GM23338 (cell line): ENCODE results near the gene CORT. TPM values are rescaled to one million over a fixed set of nuclear protein-coding genes. Genes with fewer than 3 reads are reported as not detected.
A peak's percentile ranks its signal among the peaks of the same experiment; 100 is the strongest.

Experiments used
- ATAC-seq: fragments of 200-7000 bp; cut with Tn5 transposase; 3 replicates; pipeline ENCODE4 v1.9.1; 2020
- DNase-seq: peaks from one replicate; pipeline ENCODE4 v3.0.0-alpha.2; 2015; ENCODE audit warnings: low spot score
- H2AFZ ChIP-seq: fragments of 200-600 bp; sonication (generic); 2 replicates; pipeline ENCODE4 v1.8.0; 2016; ENCODE audit warnings: antibody characterized with exemption, mild to moderate bottlenecking, moderate library complexity
- H3F3A ChIP-seq: fragments of 200-600 bp; sonication (generic); replicated peaks from 2 replicates; pipeline ENCODE4 v1.8.0; 2017; ENCODE audit warnings: antibody characterized with exemption, mixed run types, low read depth
- H3K27ac ChIP-seq: fragments of 200-600 bp; sonication (generic); 2 replicates; pipeline ENCODE4 v1.6.1; 2016; ENCODE audit warnings: low read depth
- H3K27me3 ChIP-seq: fragments of 200-600 bp; sonication (generic); 2 replicates; pipeline ENCODE4 v1.8.0; 2016; ENCODE audit warnings: mild to moderate bottlenecking, mixed run types, moderate library complexity; ENCODE audit not compliant: insufficient read depth
- H3K36me3 ChIP-seq: fragments of 200-600 bp; sonication (generic); 2 replicates; pipeline ENCODE4 v1.8.0; 2016; ENCODE audit warnings: mild to moderate bottlenecking; ENCODE audit not compliant: insufficient read depth
- H3K4me1 ChIP-seq: fragments of 200-600 bp; sonication (generic); 2 replicates; pipeline ENCODE4 v1.8.0; 2016; ENCODE audit warnings: mild to moderate bottlenecking, moderate library complexity; ENCODE audit not compliant: insufficient read depth
- H3K4me2 ChIP-seq: fragments of 200-600 bp; sonication (generic); 2 replicates; pipeline ENCODE4 v1.7.1; 2017; ENCODE audit warnings: mixed run types
- H3K4me3 ChIP-seq: fragments of 200-600 bp; sonication (generic); 2 replicates; pipeline ENCODE4 v1.6.1; 2016; ENCODE audit warnings: mixed run types
- H3K79me2 ChIP-seq: fragments of 200-600 bp; sonication (generic); replicated peaks from 2 replicates; pipeline ENCODE4 v1.8.0; 2017; ENCODE audit warnings: mild to moderate bottlenecking; ENCODE audit not compliant: insufficient read depth
- H3K9me2 ChIP-seq: fragments of 200-600 bp; sonication (generic); 2 replicates; pipeline ENCODE4 v1.8.0; 2017; ENCODE audit not compliant: insufficient read depth
- H4K20me1 ChIP-seq: fragments of 200-600 bp; sonication (generic); replicated peaks from 2 replicates; pipeline ENCODE4 v1.8.0; 2017; ENCODE audit warnings: mild to moderate bottlenecking; ENCODE audit not compliant: insufficient read depth
- H3K27ac Mint-ChIP-seq: 2 replicates; pipeline ENCODE4 v1.8.0; 2020; ENCODE audit warnings: inconsistent platforms, mild to moderate bottlenecking, moderate library complexity, mixed read lengths
- H3K27me3 Mint-ChIP-seq: 3 replicates; pipeline ENCODE4 v1.8.0; 2022; ENCODE audit warnings: low read depth, mild to moderate bottlenecking, moderate library complexity, mixed read lengths, inconsistent platforms; ENCODE audit not compliant: insufficient read depth, poor library complexity
- H3K36me3 Mint-ChIP-seq: 3 replicates; pipeline ENCODE4 v1.8.0; 2021; ENCODE audit warnings: low read depth, mild to moderate bottlenecking, inconsistent platforms, moderate library complexity, mixed read lengths
- H3K4me1 Mint-ChIP-seq: 3 replicates; pipeline ENCODE4 v1.8.0; 2020; ENCODE audit warnings: mild to moderate bottlenecking, inconsistent platforms, mixed read lengths
- H3K4me3 Mint-ChIP-seq: 3 replicates; pipeline ENCODE4 v1.8.0; 2021; ENCODE audit warnings: moderate library complexity, mild to moderate bottlenecking, inconsistent platforms, mixed read lengths
- H3K9me3 Mint-ChIP-seq: 3 replicates; pipeline ENCODE4 v1.8.0; 2020; ENCODE audit warnings: moderate library complexity, mild to moderate bottlenecking, inconsistent platforms, mixed read lengths
- CREB1 ChIP-seq: fragments of 250-450 bp; sonication (Bioruptor Pico); IDR thresholded peaks from 2 replicates; pipeline ENCODE4 v1.5.0; 2020; ENCODE audit warnings: low read depth, mild to moderate bottlenecking, moderate library complexity
- CTCF ChIP-seq, 2 experiments: fragments of 200-600 bp in 1 of 2; sonication (generic) in 1 of 2; conservative IDR thresholded peaks; 2 replicates each; pipeline versions ENCODE4 v1.5.1 to v1.6.1; 2016 to 2017; ENCODE audit warnings: antibody characterized with exemption in 2 of 2, low read depth in 2 of 2, mild to moderate bottlenecking in 2 of 2, moderate library complexity in 1 of 2
- ETS1 ChIP-seq: IDR thresholded peaks from 2 replicates; pipeline ENCODE4 v1.6.1; 2016; ENCODE audit warnings: antibody characterized with exemption
- EZH2phosphoT487 ChIP-seq: fragments of 200-600 bp; sonication (generic); IDR thresholded peaks from one replicate; pipeline ENCODE4 v1.8.1; 2018; ENCODE audit warnings: antibody characterized with exemption; ENCODE audit not compliant: unreplicated experiment
- JUNB ChIP-seq: IDR thresholded peaks from one replicate; pipeline ENCODE4 v1.6.1; 2016; ENCODE audit warnings: antibody characterized with exemption; ENCODE audit not compliant: unreplicated experiment
- NANOG ChIP-seq: IDR thresholded peaks from 2 replicates; pipeline ENCODE4 v1.6.1; 2016; ENCODE audit warnings: antibody characterized with exemption, borderline replicate concordance
- POLR2AphosphoS5 ChIP-seq: IDR thresholded peaks from 2 replicates; pipeline ENCODE4 v1.6.1; 2016; ENCODE audit warnings: antibody characterized with exemption, low read depth
- REST ChIP-seq: IDR thresholded peaks from one replicate; pipeline ENCODE4 v1.6.1; 2018; ENCODE audit warnings: antibody characterized with exemption; ENCODE audit not compliant: unreplicated experiment
- STAT1 ChIP-seq: IDR thresholded peaks from one replicate; pipeline ENCODE4 v1.6.1; 2016; ENCODE audit warnings: antibody characterized with exemption; ENCODE audit not compliant: unreplicated experiment
- ZNF114 ChIP-seq: fragments of 250-450 bp; sonication (Bioruptor Pico); IDR thresholded peaks from 2 replicates; pipeline ENCODE4 v1.5.0; 2020; ENCODE audit warnings: mild to moderate bottlenecking, moderate library complexity
- ZNF331 ChIP-seq: fragments of 250-450 bp; sonication (Bioruptor Pico); IDR thresholded peaks from 2 replicates; pipeline ENCODE4 v1.5.0; 2020; ENCODE audit warnings: low read depth, mild to moderate bottlenecking, moderate library complexity
- ZNF462 ChIP-seq: fragments of 250-450 bp; sonication (Bioruptor Pico); IDR thresholded peaks from 2 replicates; pipeline ENCODE4 v1.5.0; 2020; ENCODE audit warnings: mild to moderate bottlenecking, moderate library complexity
- polyA plus RNA-seq: library from polyadenylated mRNA; unstranded; fragments of >200 nt; fragmentation: Nextera tagmentation; extraction: Ambion mirVana; gene quantifications from 2 replicates; pipeline ENCODE4 v1.2.1, GENCODE V29; 2016
- total RNA-seq: library from RNA; depleted of rRNA; stranded (reverse); fragments of >200 nt; shearing (Covaris generic); gene quantifications from 2 replicates; pipeline ENCODE4 v1.2.3, GENCODE V29; 2014

The CORT gene
- total and polyA plus RNA-seq, 2 experiments from 2014 or later, result 1.4 TPM; not detected in 1

- no peak for TF ChIP-seq ETS1
Observed at GRCh38 chr1:10434590-10434989, 15.2 kb upstream of the CORT start (continued).

GRCh38 chr1:10437052-10437451, 12.8 kb upstream of the CORT start:
- peak overlapping the region; percentile 72 for H3K27ac ChIP-seq
- Mint-ChIP-seq H3K27me3 (peaks cover 3% of the 10 kb centered on the region), H3K4me1 (no peaks in the 10 kb centered on the region), H3K27ac (no peak overlapping the region), H3K9me3 (no peaks in the 10 kb centered on the region), H3K36me3 (peaks cover 4% of the 10 kb centered on the region; the same call in 2 of the 3 replicates), H3K4me3 (no peak overlapping the region)
- no peak overlapping the region for H3K4me2 ChIP-seq
- H2AFZ ChIP-seq, result no peak overlapping the region
- H3K79me2 ChIP-seq, result no peaks in the 10 kb centered on the region; the same call in 1 of the 2 replicates
- no peaks in the 10 kb centered on the region for H3F3A ChIP-seq
- no peak for ATAC-seq
- H3K9me2 ChIP-seq, result no peaks in the 10 kb centered on the region
- no peaks in the 10 kb centered on the region for H3K4me1 ChIP-seq
- no peaks in the 10 kb centered on the region for H3K27me3 ChIP-seq
- no peak overlapping the region for H3K4me3 ChIP-seq
- no peak for DNase-seq
- no peaks in the 10 kb centered on the region for H3K36me3 ChIP-seq
- H4K20me1 ChIP-seq, result no peaks in the 10 kb centered on the region; the same call in 1 of the 2 replicates
- TF ChIP-seq CTCF (conservative IDR thresholded peaks at IDR 0.05; ENCODE audit: low read depth in 2 of 2) (no peak), ZNF462 (no peak), ETS1 (no peak), EZH2phosphoT487 (no peak), ZNF114 (CRISPR knock-in tag) (no peak), JUNB (no peak), REST (no peak), STAT1 (no peak), CREB1 (no peak), POLR2AphosphoS5 (no peak), NANOG (no peak), ZNF331 (CRISPR knock-in tag) (no peak)
